DOHH2 (cell line): ENCODE results near the gene CTTN.

Source experiments
- H3F3A ChIP-seq: fragments of 200-600 bp; sonication (generic), shearing (Covaris generic); 2 replicates; pipeline ENCODE4 v1.6.0; 2016; ENCODE audit warnings: antibody characterized with exemption, mild to moderate bottlenecking; ENCODE audit not compliant: control insufficient read depth, insufficient read depth
- H3K27ac ChIP-seq: fragments of 200-600 bp; sonication (generic); 2 replicates; pipeline ENCODE4 v1.5.1; 2014; ENCODE audit warnings: low read depth, mild to moderate bottlenecking, low read length, moderate library complexity
- H3K27me3 ChIP-seq: fragments of 200-600 bp; sonication (generic); 2 replicates; pipeline ENCODE4 v1.6.1; 2014; ENCODE audit warnings: mild to moderate bottlenecking, low read length, mixed read lengths; ENCODE audit not compliant: control insufficient read depth
- H3K36me3 ChIP-seq: fragments of 200-600 bp; sonication (generic); 2 replicates; pipeline ENCODE4 v1.6.1; 2014; ENCODE audit warnings: mild to moderate bottlenecking, low read length, moderate library complexity, mixed read lengths; ENCODE audit not compliant: control insufficient read depth
- H3K4me1 ChIP-seq: fragments of 200-600 bp; sonication (generic); 2 replicates; pipeline ENCODE4 v1.6.1; 2014; ENCODE audit warnings: mild to moderate bottlenecking, low read length, mixed read lengths; ENCODE audit not compliant: control insufficient read depth
- H3K4me2 ChIP-seq: fragments of 200-600 bp; sonication (generic); 2 replicates; pipeline ENCODE4 v1.6.0; 2014; ENCODE audit warnings: mild to moderate bottlenecking, low read length, moderate library complexity
- H3K4me3 ChIP-seq: fragments of 200-600 bp; sonication (generic); 2 replicates; pipeline ENCODE4 v1.5.1; 2014; ENCODE audit warnings: mild to moderate bottlenecking, low read length, mixed read lengths
- H3K79me2 ChIP-seq: fragments of 200-600 bp; sonication (generic); 2 replicates; pipeline ENCODE4 v1.6.1; 2014; ENCODE audit warnings: mild to moderate bottlenecking, low read length, mixed read lengths; ENCODE audit not compliant: control insufficient read depth
- H3K9me2 ChIP-seq: fragments of 200-600 bp; sonication (generic); replicated peaks from 2 replicates; pipeline ENCODE4 v1.6.1; 2014; ENCODE audit warnings: mild to moderate bottlenecking, low read length, mixed read lengths; ENCODE audit not compliant: control insufficient read depth
- H3K9me3 ChIP-seq: fragments of 200-600 bp; sonication (generic); 2 replicates; pipeline ENCODE4 v1.6.1; 2014; ENCODE audit warnings: antibody characterized with exemption, low read length, mixed read lengths; ENCODE audit not compliant: control insufficient read depth, insufficient read depth
- H4K20me1 ChIP-seq: fragments of 200-600 bp; sonication (generic); 2 replicates; pipeline ENCODE4 v1.6.0; 2014; ENCODE audit warnings: low read depth, mild to moderate bottlenecking, antibody characterized with exemption, low read length, moderate library complexity; ENCODE audit not compliant: control insufficient read depth, insufficient read depth
- CTCF ChIP-seq: fragments of 200-600 bp; sonication (generic); IDR thresholded peaks from one replicate; pipeline ENCODE4 v1.5.1; 2014; ENCODE audit warnings: antibody characterized with exemption, mild to moderate bottlenecking, low read depth, low read length; ENCODE audit not compliant: poor library complexity, severe bottlenecking
- EZH2phosphoT487 ChIP-seq: fragments of 200-600 bp; sonication (generic); IDR thresholded peaks from 2 replicates; pipeline ENCODE4 v1.6.1; 2017; ENCODE audit warnings: borderline replicate concordance, mild to moderate bottlenecking, antibody characterized with exemption, low read length, moderate library complexity, mixed read lengths

Gene CTTN

GRCh38 chr11:70400643-70401042, 2.3 kb downstream of the CTTN start:
- no peak overlapping the region for H3K4me2 ChIP-seq
- no peaks in the 10 kb centered on the region for H3K79me2 ChIP-seq
- no peaks in the 10 kb centered on the region; the same call in 1 of the 2 replicates for H3F3A ChIP-seq
- H3K36me3 ChIP-seq: no peaks in the 10 kb centered on the region
- no peaks in the 10 kb centered on the region for H3K9me2 ChIP-seq
- no peak overlapping the region for H3K4me3 ChIP-seq
- TF ChIP-seq EZH2phosphoT487 (no peak), CTCF (no peak)
- H3K27me3 ChIP-seq: peaks cover 89% of the 10 kb centered on the region
- H3K27ac ChIP-seq: no peak overlapping the region
- no peaks in the 10 kb centered on the region for H3K9me3 ChIP-seq
- H3K4me1 ChIP-seq: peaks cover 36% of the 10 kb centered on the region
- peaks cover 17% of the 10 kb centered on the region; the same call in 1 of the 2 replicates for H4K20me1 ChIP-seq

GRCh38 chr11:70402016-70402415, 3.7 kb downstream of the CTTN start:
- Histone ChIP-seq H3K27ac (no peak overlapping the region), H3K4me2 (no peak overlapping the region)

GRCh38 chr11:70402685-70403084, 4.4 kb downstream of the CTTN start:
- no peak overlapping the region for H3K4me2 ChIP-seq
- H3K36me3 ChIP-seq: no peaks in the 10 kb centered on the region
- H3K9me2 ChIP-seq: no peaks in the 10 kb centered on the region
- no peaks in the 10 kb centered on the region; the same call in 1 of the 2 replicates for H3F3A ChIP-seq
- no peaks in the 10 kb centered on the region for H3K79me2 ChIP-seq
- TF ChIP-seq CTCF (no peak), EZH2phosphoT487 (no peak)
- no peak overlapping the region for H3K27ac ChIP-seq
- H3K4me1 ChIP-seq: peaks cover 30% of the 10 kb centered on the region
- peaks cover 86% of the 10 kb centered on the region for H3K27me3 ChIP-seq
- peaks cover 17% of the 10 kb centered on the region for H4K20me1 ChIP-seq
- H3K9me3 ChIP-seq: no peaks in the 10 kb centered on the region
- no peak overlapping the region for H3K4me3 ChIP-seq

More at GRCh38 chr11:70402016-70402415, 3.7 kb downstream of the CTTN start:
- Histone ChIP-seq H4K20me1 (peaks cover 17% of the 10 kb centered on the region), H3K27me3 (peaks cover 88% of the 10 kb centered on the region), H3K4me3 (no peak overlapping the region), H3K79me2 (no peaks in the 10 kb centered on the region), H3K9me2 (no peaks in the 10 kb centered on the region), H3K4me1 (peaks cover 36% of the 10 kb centered on the region), H3F3A (no peaks in the 10 kb centered on the region; the same call in 1 of the 2 replicates), H3K36me3 (no peaks in the 10 kb centered on the region), H3K9me3 (no peaks in the 10 kb centered on the region)
- TF ChIP-seq EZH2phosphoT487: no peak
- TF ChIP-seq CTCF: no peak
